ENCODE measurements around the gene GAN. TPM values are rescaled to one million over a fixed set of nuclear protein-coding genes. Genes with fewer than 3 reads are reported as not detected.
"Not testable (repeated sequence)": the region's sequence is repeated elsewhere in the genome, so short reads cannot be mapped to it uniquely, and the experiment has no call there.

Gene GAN
- total RNA-seq, 1 donor, result 9.1 TPM

GRCh38 chr16:81421126-81421525 is 106.4 kb downstream of the GAN start:
- DNase-seq (ENCODE audit: low read depth), result no peak
- no peak for TF ChIP-seq CTCF (IDR thresholded peaks at IDR 0.05; ENCODE audit: insufficient read depth, low read depth, low read length)
- no peak overlapping the region for H3K4me3 ChIP-seq (ENCODE audit: low read depth, low read length)

- TF ChIP-seq CTCF (IDR thresholded peaks at IDR 0.05; ENCODE audit: insufficient read depth, low read depth, low read length), result no peak
- H3K4me3 ChIP-seq (ENCODE audit: low read depth, low read length), result no peak overlapping the region
- DNase-seq (ENCODE audit: low read depth), result no peak
These were observed 106.8 kb downstream of the GAN start for GRCh38 chr16:81421536-81421935.

- not testable (repeated sequence) for DNase-seq (ENCODE audit: low read depth); H3K4me3 ChIP-seq (ENCODE audit: low read depth, low read length)
These were observed 107.4 kb downstream of the GAN start for GRCh38 chr16:81422153-81422552.

GRCh38 chr16:81424771-81425170 is 110.0 kb downstream of the GAN start:
- no peak for DNase-seq (ENCODE audit: low read depth)
- no peak for TF ChIP-seq CTCF (IDR thresholded peaks at IDR 0.05; ENCODE audit: insufficient read depth, low read depth, low read length)
- no peak overlapping the region for H3K4me3 ChIP-seq (ENCODE audit: low read depth, low read length)

- no peak overlapping the region for H3K4me3 ChIP-seq (ENCODE audit: low read depth, low read length)
- no peak for DNase-seq (ENCODE audit: low read depth)
- no peak for TF ChIP-seq CTCF (IDR thresholded peaks at IDR 0.05; ENCODE audit: insufficient read depth, low read depth, low read length)
These were observed 112.5 kb downstream of the GAN start for GRCh38 chr16:81427219-81427618.

- peak; percentile 56 for DNase-seq (ENCODE audit: low read depth)
- H3K4me3 ChIP-seq (ENCODE audit: low read depth, low read length), result no peak overlapping the region
- peak; percentile 66 for TF ChIP-seq CTCF (IDR thresholded peaks at IDR 0.05; ENCODE audit: insufficient read depth, low read depth, low read length)
These were observed 114.3 kb downstream of the GAN start for GRCh38 chr16:81429045-81429521.

- H3K4me3 ChIP-seq (ENCODE audit: low read depth, low read length), result no peak overlapping the region
- TF ChIP-seq CTCF (IDR thresholded peaks at IDR 0.05; ENCODE audit: insufficient read depth, low read depth, low read length), result no peak
- no peak for DNase-seq (ENCODE audit: low read depth)
These were observed 117.0 kb downstream of the GAN start for GRCh38 chr16:81431554-81432353.
